NT2/D1 (cell line): ENCODE measurements around the gene SELENOO.

Experiments
- SUZ12 ChIP-seq: IDR thresholded peaks from 2 replicates; pipeline ENCODE4 v1.6.1; 2011; ENCODE audit not compliant: insufficient read length, insufficient read depth; ENCODE audit errors: extremely low read depth
- YY1 ChIP-seq: IDR thresholded peaks from 2 replicates; pipeline ENCODE4 v1.6.1; 2011; ENCODE audit not compliant: insufficient read length, insufficient read depth
- ZNF274 ChIP-seq: IDR thresholded peaks from 2 replicates; pipeline ENCODE4 v1.6.1; 2011; ENCODE audit warnings: mild to moderate bottlenecking, low read depth, low read length

GRCh38 chr22:50184004-50184901 is 16.6 kb upstream of the SELENOO start:
- no peak for TF ChIP-seq YY1
- no peak for TF ChIP-seq SUZ12
- TF ChIP-seq ZNF274 = no peak
